Naive thymus-derived CD8-positive, alpha-beta T cell (primary cell): ENCODE data around the gene NHLRC4. TPM values are rescaled to one million over a fixed set of nuclear protein-coding genes. Genes with fewer than 3 reads are reported as not detected.

Experiments used
- ATAC-seq, 2 donors: fragments of 150-1000 bp; cut with Tn5 transposase in 1 of 2; sonication (Bioruptor Pico), chemical (Tn5 transposase) in 1 of 2; 1 replicate in 1 of 2; 2 replicates in 1 of 2; pipeline ENCODE4 v1.10.0; 2021; ENCODE audit warnings: mild to moderate bottlenecking in 2 of 2, moderate library complexity in 2 of 2
- POLR2A ChIA-PET: fragments of 350-600 bp; sonication (Branson Sonifier 250); formaldehyde crosslinking; loops from one replicate; lab custom pipeline; 2021; ENCODE audit warnings: antibody characterized with exemption; lab: Charles Lee
- DNase-seq, 10 donors: peaks; one replicate each; pipeline versions ENCODE4 v3.0.0 to v3.0.0-alpha.2; 2020 to 2022
- H3K27ac Mint-ChIP-seq, 10 donors: one replicate each; pipeline ENCODE4 v1.8.0; 2020 to 2022; ENCODE audit warnings: mild to moderate bottlenecking in 10 of 10, mixed read lengths in 10 of 10, moderate library complexity in 4 of 10, inconsistent platforms in 1 of 10
- H3K27me3 Mint-ChIP-seq, 5 donors: one replicate each; pipeline ENCODE4 v1.8.0; 2021 to 2022; ENCODE audit warnings: mixed read lengths in 5 of 5
- H3K36me3 Mint-ChIP-seq, 3 donors: one replicate each; pipeline ENCODE4 v1.8.0; 2020 to 2022; ENCODE audit warnings: mixed read lengths in 3 of 3, mild to moderate bottlenecking in 2 of 3, inconsistent platforms in 1 of 3
- H3K4me1 Mint-ChIP-seq, 4 donors: one replicate each; pipeline ENCODE4 v1.8.0; 2021 to 2022; ENCODE audit warnings: mixed read lengths in 4 of 4
- H3K4me3 Mint-ChIP-seq, 10 donors: one replicate each; pipeline ENCODE4 v1.8.0; 2020 to 2022; ENCODE audit warnings: mild to moderate bottlenecking in 10 of 10, mixed read lengths in 10 of 10, moderate library complexity in 6 of 10, inconsistent platforms in 1 of 10
- H3K9me3 Mint-ChIP-seq, 9 donors: one replicate each; pipeline ENCODE4 v1.8.0; 2020 to 2022; ENCODE audit warnings: mixed read lengths in 9 of 9, mild to moderate bottlenecking in 3 of 9, inconsistent platforms in 1 of 9, moderate library complexity in 1 of 9
- polyA plus RNA-seq, 3 donors: library from polyadenylated mRNA; unstranded; fragments of 300-500 nt; fragmentation: Illumina TruSeq; gene quantifications; one replicate each; pipeline ENCODE4 v1.2.3, GENCODE V29; 2021
- total RNA-seq, 8 experiments: library from RNA in 2 of 8; stranded (reverse) in 2 of 8; gene quantifications; one replicate each; pipeline ENCODE4 v1.2.3 and lab custom pipeline; 2021 to 2026

NHLRC4 gene
- total and polyA plus RNA-seq, 5 experiments from 2014 or later, result 1.5 to 5.3 (median 3.3) TPM

- H3K4me1 Mint-ChIP-seq, result peaks cover 0 to 9% (median 8%) of the 10 kb centered on the region in 4 donors
- H3K4me3 Mint-ChIP-seq, result no peak overlapping the region
- no peak overlapping the region for H3K27ac Mint-ChIP-seq
- no peaks in the 10 kb centered on the region for H3K9me3 Mint-ChIP-seq
- H3K36me3 Mint-ChIP-seq, result peaks cover 0 to 13% (median 0%) of the 10 kb centered on the region in 3 donors
- no peaks in the 10 kb centered on the region for H3K27me3 Mint-ChIP-seq
- DNase-seq, result no peak
- POLR2A ChIA-PET, result no interaction called here
- no peak for ATAC-seq
These were observed 31.9 kb upstream of the NHLRC4 start for GRCh38 chr16:534856-535445.

DNA sequence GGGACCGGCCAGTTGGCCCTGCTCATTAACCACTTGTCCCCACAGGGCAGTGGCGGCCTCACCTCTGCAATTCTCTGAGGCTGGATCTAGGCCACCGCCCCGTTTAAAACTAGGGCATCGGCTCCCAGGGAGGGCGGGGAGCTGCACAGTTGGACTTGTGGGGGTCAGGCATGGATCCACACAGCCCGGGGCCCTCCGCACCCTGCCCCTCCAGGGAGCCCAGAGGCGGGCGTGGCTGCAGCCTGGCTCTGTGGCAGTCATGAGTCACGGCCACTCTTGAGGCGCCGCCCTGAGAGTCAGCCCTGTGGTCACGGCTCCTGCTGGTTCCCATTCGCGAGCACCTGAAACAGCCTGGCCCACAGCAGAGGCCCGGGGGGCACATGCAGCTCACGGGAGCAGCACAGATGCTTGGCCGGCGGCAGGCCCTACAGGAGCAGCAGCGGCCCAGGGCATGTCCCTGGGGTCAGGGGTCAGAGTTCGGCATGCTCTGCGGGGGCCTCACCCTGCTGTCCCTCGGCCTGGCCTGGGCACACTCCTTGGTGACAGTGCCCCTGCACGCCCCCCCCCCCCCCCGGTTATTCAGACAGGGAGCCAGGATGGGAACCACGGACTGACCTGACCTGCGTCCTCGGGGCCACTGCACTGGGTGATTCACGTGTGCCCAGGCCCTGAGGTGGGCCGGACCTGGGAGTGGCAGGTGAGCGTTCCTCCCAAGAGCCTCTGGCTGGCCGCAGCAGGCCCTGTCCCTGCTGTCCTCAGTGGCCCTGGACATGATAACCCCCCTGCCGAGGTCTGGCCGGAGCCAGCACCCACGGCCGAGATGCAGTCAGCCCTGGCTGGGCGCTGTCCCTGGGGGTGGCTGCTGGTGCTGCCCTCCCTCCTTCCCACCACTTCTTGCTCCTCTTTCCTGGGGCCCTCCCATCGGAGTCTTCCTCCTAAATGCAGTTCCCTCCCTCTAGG, 31.1 kb upstream of the NHLRC4 start:
- POLR2A ChIA-PET, result interaction anchor here (0.7 kb wide), 1 partner anchor 59 kb away, joined by 3 read pairs; no protein-coding TSS in a partner anchor
- H3K4me1 Mint-ChIP-seq, result peaks cover 0 to 6% (median 4%) of the 10 kb centered on the region in 4 donors
- peaks cover 0 to 13% (median 0%) of the 10 kb centered on the region in 3 donors for H3K36me3 Mint-ChIP-seq
- DNase-seq, result no peak
- ATAC-seq, result no peak
- no peak overlapping the region for H3K27ac Mint-ChIP-seq
- no peaks in the 10 kb centered on the region for H3K27me3 Mint-ChIP-seq
- H3K9me3 Mint-ChIP-seq, result no peaks in the 10 kb centered on the region
- H3K4me3 Mint-ChIP-seq, result no peak overlapping the region

DNA sequence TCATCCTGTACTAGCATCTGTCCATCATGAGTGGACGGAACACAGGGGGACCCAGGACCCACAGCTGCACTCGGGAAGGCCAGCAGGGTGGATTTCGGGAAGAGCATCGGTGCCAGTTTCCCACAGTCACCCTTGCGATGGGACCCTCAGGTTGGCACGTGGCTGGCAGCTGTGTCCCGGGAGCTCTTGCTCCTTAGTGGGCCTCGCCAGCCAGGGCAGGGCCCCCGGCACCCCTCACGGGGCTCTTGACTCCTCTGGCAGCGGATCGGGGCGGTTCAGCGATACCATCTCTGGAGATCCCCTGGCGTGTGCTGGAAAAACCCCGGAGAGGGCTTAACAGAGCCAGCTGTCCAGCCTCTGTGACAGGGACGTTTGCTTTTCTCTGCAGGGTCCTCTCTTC, 30.1 kb upstream of the NHLRC4 start:
- Mint-ChIP-seq H3K27ac (no peak overlapping the region), H3K9me3 (no peaks in the 10 kb centered on the region), H3K4me3 (no peak overlapping the region), H3K36me3 (peaks cover 0 to 13% (median 0%) of the 10 kb centered on the region in 3 donors), H3K4me1 (peaks cover 0 to 6% (median 2%) of the 10 kb centered on the region in 4 donors), H3K27me3 (no peaks in the 10 kb centered on the region)
- POLR2A ChIA-PET, result no interaction called here
- ATAC-seq (no peak), DNase-seq (no peak)

DNA sequence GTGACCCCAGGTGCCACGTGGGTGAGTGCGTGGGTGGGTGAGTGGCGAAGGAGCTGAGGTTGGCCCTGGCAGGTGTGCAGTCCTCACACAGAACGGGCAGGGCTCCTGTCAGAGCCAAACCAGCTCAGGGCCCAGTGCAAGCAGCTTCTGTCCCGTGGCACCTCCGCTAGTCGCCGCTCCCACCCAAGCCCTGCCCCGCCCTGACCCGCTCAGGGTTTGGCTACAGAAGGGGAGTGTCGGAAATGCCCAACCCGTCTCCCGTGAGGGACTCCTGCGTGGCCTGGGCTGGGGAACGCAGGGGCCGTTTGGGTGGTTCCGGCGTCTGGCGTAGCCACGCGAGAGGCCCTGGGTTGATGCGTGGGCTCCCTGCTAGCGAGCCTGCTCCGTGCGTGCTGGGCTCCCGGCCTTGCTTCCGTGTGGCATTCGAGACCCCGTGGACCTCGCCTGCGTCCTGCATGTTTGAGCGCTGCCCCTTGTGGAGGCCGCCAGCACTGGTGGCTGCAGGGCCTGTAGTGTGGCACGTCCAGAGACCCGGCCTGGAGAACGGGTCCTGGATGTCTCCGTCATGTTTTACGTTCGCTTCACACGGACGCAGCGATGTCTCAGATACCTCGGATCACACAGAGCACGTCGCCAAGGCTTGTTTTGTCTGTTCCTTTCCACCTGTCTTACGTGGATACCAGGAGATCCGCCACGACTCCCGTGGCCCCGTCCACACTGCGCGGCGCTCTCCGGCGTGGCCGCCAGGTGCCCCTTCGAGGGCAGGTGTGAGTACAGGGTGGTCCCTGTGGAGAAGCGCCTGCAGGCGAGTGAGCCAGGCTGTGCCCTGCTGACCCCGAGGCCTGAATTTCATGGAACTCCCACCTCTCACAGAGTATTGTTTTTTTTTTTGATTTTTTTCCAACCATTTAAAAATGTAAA, 29.1 kb upstream of the NHLRC4 start:
- H3K27ac Mint-ChIP-seq, result no peak overlapping the region
- H3K4me3 Mint-ChIP-seq, result no peak overlapping the region
- no peak for ATAC-seq
- H3K27me3 Mint-ChIP-seq, result no peaks in the 10 kb centered on the region
- no peaks in the 10 kb centered on the region for H3K9me3 Mint-ChIP-seq
- POLR2A ChIA-PET, result no interaction called here
- peaks cover 0 to 6% (median 2%) of the 10 kb centered on the region in 4 donors for H3K4me1 Mint-ChIP-seq
- H3K36me3 Mint-ChIP-seq, result peaks cover 0 to 13% (median 0%) of the 10 kb centered on the region in 3 donors
- DNase-seq, result no peak

GRCh38 chr16:539901-540530, 26.8 kb upstream of the NHLRC4 start:
- DNase-seq, result no peak
- no peak overlapping the region for H3K4me3 Mint-ChIP-seq
- ATAC-seq, result no peak
- H3K27ac Mint-ChIP-seq, result no peak overlapping the region
- H3K4me1 Mint-ChIP-seq, result peaks cover 0 to 3% (median under 1%) of the 10 kb centered on the region in 4 donors
- POLR2A ChIA-PET, result interaction anchor here (0.6 kb wide), 1 partner anchor 42 kb away, joined by 3 read pairs; no protein-coding TSS in a partner anchor
- H3K36me3 Mint-ChIP-seq, result peaks cover 0 to 13% (median 0%) of the 10 kb centered on the region in 3 donors
- H3K9me3 Mint-ChIP-seq, result no peaks in the 10 kb centered on the region
- no peaks in the 10 kb centered on the region for H3K27me3 Mint-ChIP-seq

- H3K27me3 Mint-ChIP-seq, result no peaks in the 10 kb centered on the region
- no peak overlapping the region for H3K27ac Mint-ChIP-seq
- H3K9me3 Mint-ChIP-seq, result no peaks in the 10 kb centered on the region
- no peak for DNase-seq
- no peak overlapping the region for H3K4me3 Mint-ChIP-seq
- H3K4me1 Mint-ChIP-seq, result peaks cover 0 to 3% (median under 1%) of the 10 kb centered on the region in 4 donors
- no peak for ATAC-seq
- peaks cover 0 to 13% (median 0%) of the 10 kb centered on the region in 3 donors for H3K36me3 Mint-ChIP-seq
- POLR2A ChIA-PET, result no interaction called here
These were observed 26.0 kb upstream of the NHLRC4 start for GRCh38 chr16:540645-541340.

DNA sequence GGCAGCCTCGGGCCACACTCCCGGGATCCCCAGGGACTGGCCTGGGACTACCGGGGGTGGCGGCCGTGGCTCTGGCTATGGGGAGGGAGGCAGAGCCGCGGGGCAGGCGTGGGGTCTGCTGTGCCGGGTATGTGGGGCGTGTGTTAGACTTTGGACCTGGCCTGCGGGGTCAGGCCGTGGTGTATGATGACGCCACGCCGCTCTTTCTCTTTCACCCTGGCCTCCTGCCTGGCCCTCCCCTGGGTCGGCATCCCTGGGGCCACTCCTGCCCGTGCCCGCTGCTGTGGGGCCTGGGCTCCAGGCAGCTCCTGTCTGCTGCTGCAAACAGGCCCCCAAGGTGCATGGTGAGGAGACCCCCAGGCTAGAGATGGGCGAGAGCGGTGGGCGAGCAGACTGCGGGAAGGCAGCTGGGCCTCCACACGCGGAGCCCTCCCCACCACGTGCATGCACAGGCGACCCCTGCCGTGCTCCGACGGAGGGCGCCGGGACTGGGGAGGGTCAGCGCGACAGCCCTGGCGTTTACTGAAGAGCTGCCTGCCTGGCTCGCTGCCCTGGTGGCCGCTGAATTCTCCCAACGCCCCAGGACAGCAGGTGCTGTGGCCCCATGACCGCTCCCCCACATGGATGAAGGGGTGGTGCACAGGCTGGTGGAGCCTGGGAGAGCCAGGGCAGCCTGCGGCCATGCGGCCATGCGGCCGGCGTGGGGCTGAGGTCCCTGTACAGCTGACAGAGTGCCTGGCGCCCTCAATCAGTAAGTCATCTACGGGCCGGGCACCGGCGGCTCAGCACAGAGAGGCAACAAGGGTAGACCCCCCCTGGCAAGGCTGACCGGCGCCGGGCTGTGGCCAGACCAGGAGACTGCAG, 23.3 kb upstream of the NHLRC4 start:
- DNase-seq (no peak), ATAC-seq (no peak)
- H3K9me3 Mint-ChIP-seq, result no peaks in the 10 kb centered on the region
- POLR2A ChIA-PET, result interaction anchor here (1.1 kb wide), 1 partner anchor 11 kb away, joined by 4 read pairs; no protein-coding TSS in a partner anchor
- peaks cover 0 to 5% (median 0%) of the 10 kb centered on the region in 3 donors for H3K36me3 Mint-ChIP-seq
- no peak overlapping the region for H3K27ac Mint-ChIP-seq
- H3K27me3 Mint-ChIP-seq, result no peaks in the 10 kb centered on the region
- no peak overlapping the region for H3K4me3 Mint-ChIP-seq
- H3K4me1 Mint-ChIP-seq, result peaks cover 0 to 3% (median under 1%) of the 10 kb centered on the region in 4 donors

GRCh38 chr16:544517-544916, 22.3 kb upstream of the NHLRC4 start:
- DNase-seq (no peak), ATAC-seq (no peak)
- H3K4me1 Mint-ChIP-seq, result peaks cover 0 to 2% (median 0%) of the 10 kb centered on the region in 4 donors
- peak overlapping the region in 1 of 10 donors; percentile 14 for H3K27ac Mint-ChIP-seq
- POLR2A ChIA-PET, result no interaction called here
- H3K27me3 Mint-ChIP-seq, result no peaks in the 10 kb centered on the region
- H3K4me3 Mint-ChIP-seq, result no peak overlapping the region
- H3K9me3 Mint-ChIP-seq, result no peaks in the 10 kb centered on the region
- peaks cover 0 to 2% (median 0%) of the 10 kb centered on the region in 3 donors for H3K36me3 Mint-ChIP-seq

DNA sequence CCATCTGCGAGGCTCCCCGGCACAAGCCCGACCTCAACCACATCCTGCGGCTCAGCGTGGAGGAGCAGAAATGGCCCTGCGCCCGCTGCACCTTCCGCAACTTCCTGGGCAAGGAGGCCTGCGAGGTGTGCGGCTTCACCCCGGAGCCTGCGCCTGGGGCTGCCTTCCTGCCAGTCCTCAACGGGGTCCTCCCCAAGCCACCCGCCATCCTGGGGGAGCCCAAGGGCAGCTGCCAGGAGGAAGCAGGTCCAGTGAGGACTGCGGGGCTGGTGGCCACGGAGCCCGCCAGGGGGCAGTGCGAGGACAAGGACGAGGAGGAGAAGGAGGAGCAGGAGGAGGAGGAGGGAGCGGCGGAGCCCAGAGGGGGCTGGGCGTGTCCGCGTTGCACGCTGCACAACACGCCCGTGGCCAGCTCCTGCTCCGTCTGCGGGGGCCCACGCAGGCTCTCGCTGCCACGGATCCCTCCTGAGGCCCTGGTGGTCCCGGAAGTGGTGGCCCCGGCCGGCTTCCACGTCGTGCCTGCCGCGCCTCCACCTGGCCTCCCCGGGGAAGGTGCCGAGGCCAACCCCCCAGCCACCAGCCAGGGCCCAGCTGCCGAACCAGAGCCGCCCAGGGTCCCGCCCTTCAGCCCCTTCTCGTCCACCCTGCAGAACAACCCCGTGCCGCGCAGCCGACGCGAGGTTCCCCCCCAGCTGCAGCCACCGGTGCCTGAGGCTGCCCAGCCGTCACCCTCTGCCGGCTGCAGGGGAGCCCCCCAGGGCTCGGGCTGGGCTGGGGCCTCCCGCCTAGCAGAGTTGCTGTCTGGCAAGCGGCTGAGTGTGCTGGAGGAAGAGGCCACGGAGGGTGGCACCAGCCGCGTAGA, 19.7 kb upstream of the NHLRC4 start:
- peak in 8 of 10 donors; percentile 24 to 73 (median 50) for DNase-seq
- peak; percentile 68 to 83 for ATAC-seq
- Mint-ChIP-seq H3K9me3 (no peaks in the 10 kb centered on the region), H3K4me3 (peak overlapping the region in 3 of 10 donors; percentile 18 to 36 (median 25)), H3K4me1 (peaks cover 0 to 2% (median 0%) of the 10 kb centered on the region in 4 donors), H3K36me3 (no peaks in the 10 kb centered on the region), H3K27ac (peak overlapping the region in 2 of 10 donors; percentile 29 to 59), H3K27me3 (no peaks in the 10 kb centered on the region)
- POLR2A ChIA-PET, result no interaction called here

GRCh38 chr16:548586-548985, 18.2 kb upstream of the NHLRC4 start:
- no peaks in the 10 kb centered on the region for H3K36me3 Mint-ChIP-seq

More at GRCh38 chr16:548586-548985, 18.2 kb upstream of the NHLRC4 start:
- H3K4me3 Mint-ChIP-seq, result no peak overlapping the region
- peaks cover 0 to 2% (median 0%) of the 10 kb centered on the region in 4 donors for H3K4me1 Mint-ChIP-seq
- no peaks in the 10 kb centered on the region for H3K27me3 Mint-ChIP-seq
- no peak overlapping the region for H3K27ac Mint-ChIP-seq
- no peak for ATAC-seq
- POLR2A ChIA-PET, result no interaction called here
- no peaks in the 10 kb centered on the region for H3K9me3 Mint-ChIP-seq
- DNase-seq, result no peak
